HepG2 (cell line): ENCODE results near the gene REEP6.
"Not testable (repeated sequence)": the region's sequence is repeated elsewhere in the genome, so short reads cannot be mapped to it uniquely, and the experiment has no call there.

ENCODE experiments used
- EHMT2 ChIP-seq: fragments of 200-600 bp; sonication (generic); IDR thresholded peaks from 2 replicates; pipeline ENCODE4 v1.7.0; 2017; ENCODE audit warnings: antibody characterized with exemption, low read depth, low read length, borderline replicate concordance
- SP2 ChIP-seq: sonication (generic); formaldehyde crosslinking; IDR thresholded peaks from 2 replicates; pipeline ENCODE4 v1.5.1; 2020; ENCODE audit warnings: mild to moderate bottlenecking, missing genetic modification reagents

- TF ChIP-seq EHMT2; SP2 (CRISPR knock-in tag): not testable (repeated sequence)
Measured at GRCh38 chr19:1535699-1536098, 44.7 kb downstream of the REEP6 start.
